Parathyroid adenoma (tissue), 2 donors: ENCODE measurements around the gene PLSCR5.

ENCODE experiments used
- H2AFZ ChIP-seq: fragments of 300-600 bp; sonication (generic); one replicate; pipeline ENCODE4 v1.7.0; 2017; ENCODE audit warnings: antibody characterized with exemption, mild to moderate bottlenecking
- H3K27ac ChIP-seq: fragments of 300-600 bp; sonication (generic); one replicate; pipeline ENCODE4 v1.7.0; 2017
- H3K27me3 ChIP-seq: fragments of 300-600 bp; sonication (generic); one replicate; pipeline ENCODE4 v1.7.0; 2017; ENCODE audit warnings: low read length; ENCODE audit not compliant: control insufficient read depth, insufficient read depth
- H3K36me3 ChIP-seq: fragments of 300-600 bp; sonication (generic); one replicate; pipeline ENCODE4 v1.7.0; 2017; ENCODE audit warnings: low read length; ENCODE audit not compliant: control insufficient read depth, insufficient read depth
- H3K4me1 ChIP-seq: fragments of 300-600 bp; sonication (generic); one replicate; pipeline ENCODE4 v1.7.0; 2017; ENCODE audit warnings: control low read depth
- H3K4me2 ChIP-seq: fragments of 300-600 bp; sonication (generic); one replicate; pipeline ENCODE4 v1.7.0; 2017; ENCODE audit warnings: low read length
- H3K4me3 ChIP-seq: fragments of 300-600 bp; sonication (generic); one replicate; pipeline ENCODE4 v1.7.0; 2017; ENCODE audit warnings: low read depth, low read length
- H3K79me2 ChIP-seq: fragments of 300-600 bp; sonication (generic); one replicate; pipeline ENCODE4 v1.7.0; 2017; ENCODE audit warnings: control low read depth
- H3K9ac ChIP-seq: fragments of 300-600 bp; sonication (generic); one replicate; pipeline ENCODE4 v1.7.0; 2017; ENCODE audit warnings: mild to moderate bottlenecking
- H3K9me3 ChIP-seq: fragments of 300-600 bp; sonication (generic); one replicate; pipeline ENCODE4 v1.7.0; 2017; ENCODE audit warnings: low read length; ENCODE audit not compliant: control insufficient read depth
- CTCF ChIP-seq: fragments of 300-600 bp; sonication (generic); IDR thresholded peaks from one replicate; pipeline ENCODE4 v1.7.0; 2017; ENCODE audit warnings: antibody characterized with exemption, mild to moderate bottlenecking
- donor health status: primary hyperparathyroidism.

PLSCR5 gene

GRCh38 chr3:146550070-146550615, 55.0 kb downstream of the PLSCR5 start:
- H3K4me3 ChIP-seq, result no peak overlapping the region
- no peaks in the 10 kb centered on the region for H3K36me3 ChIP-seq
- TF ChIP-seq CTCF, result no peak
- no peaks in the 10 kb centered on the region for H3K79me2 ChIP-seq
- no peak overlapping the region for H2AFZ ChIP-seq
- no peaks in the 10 kb centered on the region for H3K27me3 ChIP-seq
- H3K27ac ChIP-seq, result no peak overlapping the region
- no peaks in the 10 kb centered on the region for H3K9me3 ChIP-seq
- H3K4me1 ChIP-seq, result no peaks in the 10 kb centered on the region
- H3K9ac ChIP-seq, result no peak overlapping the region
- no peak overlapping the region for H3K4me2 ChIP-seq

- Histone ChIP-seq H3K4me1 (no peaks in the 10 kb centered on the region), H3K4me3 (no peak overlapping the region), H3K79me2 (no peaks in the 10 kb centered on the region), H3K9ac (no peak overlapping the region), H3K36me3 (no peaks in the 10 kb centered on the region), H3K4me2 (no peak overlapping the region), H2AFZ (no peak overlapping the region), H3K27ac (no peak overlapping the region), H3K9me3 (no peaks in the 10 kb centered on the region), H3K27me3 (no peaks in the 10 kb centered on the region)
- TF ChIP-seq CTCF, result no peak
Measured at GRCh38 chr3:146547235-146547835, 57.8 kb downstream of the PLSCR5 start.

GRCh38 chr3:146546366-146546965, 58.7 kb downstream of the PLSCR5 start:
- Histone ChIP-seq H3K27ac (no peak overlapping the region), H3K79me2 (no peaks in the 10 kb centered on the region), H3K4me1 (no peaks in the 10 kb centered on the region), H3K9me3 (no peaks in the 10 kb centered on the region), H3K9ac (no peak overlapping the region), H3K4me2 (no peak overlapping the region), H2AFZ (no peak overlapping the region), H3K4me3 (no peak overlapping the region), H3K36me3 (no peaks in the 10 kb centered on the region), H3K27me3 (no peaks in the 10 kb centered on the region)
- no peak for TF ChIP-seq CTCF

GRCh38 chr3:146544929-146545528, 60.1 kb downstream of the PLSCR5 start:
- H3K27me3 ChIP-seq, result no peaks in the 10 kb centered on the region
- no peak for TF ChIP-seq CTCF
- peak overlapping the region; percentile 42 for H3K4me2 ChIP-seq
- no peaks in the 10 kb centered on the region for H3K4me1 ChIP-seq
- H2AFZ ChIP-seq, result peak overlapping the region; percentile 80
- no peaks in the 10 kb centered on the region for H3K9me3 ChIP-seq
- peak overlapping the region; percentile 69 for H3K4me3 ChIP-seq
- no peak overlapping the region for H3K9ac ChIP-seq
- H3K36me3 ChIP-seq, result no peaks in the 10 kb centered on the region
- H3K27ac ChIP-seq, result peak overlapping the region; percentile 89
- no peaks in the 10 kb centered on the region for H3K79me2 ChIP-seq
